WTC11 (cell line): ENCODE data around the gene HOMER1. TPM values are rescaled to one million over a fixed set of nuclear protein-coding genes. Genes with fewer than 3 reads are reported as not detected.

ENCODE experiments used
- ATAC-seq: fragments of 200-7000 bp; cut with Tn5 transposase; 2 replicates; pipeline ENCODE4 v1.10.0; 2021; ENCODE audit warnings: mild to moderate bottlenecking, moderate library complexity
- CTCF ChIA-PET: fragments of 300-600 bp; sonication (Branson Sonifier 250); formaldehyde crosslinking; loops from one replicate; lab custom pipeline; 2021; ENCODE audit warnings: antibody characterized with exemption; lab: Charles Lee
- POLR2A ChIA-PET: fragments of 350-600 bp; sonication (Branson Sonifier 250); formaldehyde crosslinking; loops from one replicate; lab custom pipeline; 2021; ENCODE audit warnings: antibody characterized with exemption; lab: Charles Lee
- DNase-seq: peaks from one replicate; pipeline ENCODE4 v3.0.0; 2021; ENCODE audit warnings: low spot score
- H3K27ac Mint-ChIP-seq: 2 replicates; pipeline ENCODE4 v1.8.0; 2021; ENCODE audit warnings: mixed read lengths
- H3K27me3 Mint-ChIP-seq: 2 replicates; pipeline ENCODE4 v1.8.0; 2021; ENCODE audit warnings: low read depth, mild to moderate bottlenecking, moderate library complexity, mixed read lengths
- H3K36me3 Mint-ChIP-seq: 2 replicates; pipeline ENCODE4 v1.8.0; 2021; ENCODE audit warnings: mixed read lengths
- H3K4me1 Mint-ChIP-seq: 2 replicates; pipeline ENCODE4 v1.8.0; 2022; ENCODE audit warnings: mixed read lengths
- H3K4me3 Mint-ChIP-seq: 2 replicates; pipeline ENCODE4 v1.8.0; 2021; ENCODE audit warnings: mild to moderate bottlenecking, moderate library complexity, mixed read lengths
- H3K9me3 Mint-ChIP-seq: 2 replicates; pipeline ENCODE4 v1.8.0; 2021; ENCODE audit warnings: mixed read lengths
- ATF3 ChIP-seq: sonication (generic); formaldehyde crosslinking; conservative IDR thresholded peaks from 2 replicates; pipeline ENCODE4 v1.8.1; 2022; ENCODE audit warnings: mild to moderate bottlenecking, missing genetic modification reagents
- CREB1 ChIP-seq: sonication (generic); formaldehyde crosslinking; IDR thresholded peaks from 2 replicates; pipeline ENCODE4 v1.8.0; 2023; ENCODE audit warnings: mild to moderate bottlenecking, missing genetic modification reagents
- ETV6 ChIP-seq: sonication (generic); formaldehyde crosslinking; IDR thresholded peaks from 2 replicates; pipeline ENCODE4 v1.8.1; 2022; ENCODE audit warnings: mild to moderate bottlenecking, missing genetic modification reagents
- FOXK1 ChIP-seq: sonication (generic); formaldehyde crosslinking; IDR thresholded peaks from 2 replicates; pipeline ENCODE4 v1.8.0; 2022; ENCODE audit warnings: mild to moderate bottlenecking, moderate library complexity, missing genetic modification reagents
- FOXP1 ChIP-seq: sonication (generic); formaldehyde crosslinking; IDR thresholded peaks from 2 replicates; pipeline ENCODE4 v1.8.0; 2022; ENCODE audit warnings: missing genetic modification reagents, mild to moderate bottlenecking, moderate library complexity, borderline replicate concordance
- GTF2I ChIP-seq: fragments of 250-450 bp; sonication (Bioruptor Pico); conservative IDR thresholded peaks from 2 replicates; pipeline ENCODE4 v1.4.0; 2021; ENCODE audit warnings: mild to moderate bottlenecking
- JUN ChIP-seq: sonication (generic); formaldehyde crosslinking; IDR thresholded peaks from 2 replicates; pipeline ENCODE4 v1.8.0; 2023; ENCODE audit warnings: mild to moderate bottlenecking, missing genetic modification reagents
- NR1H2 ChIP-seq: sonication (generic); formaldehyde crosslinking; IDR thresholded peaks from 2 replicates; pipeline ENCODE4 v1.9.0; 2021; ENCODE audit warnings: mild to moderate bottlenecking, moderate library complexity, missing genetic modification reagents
- RORB ChIP-seq: fragments of 250-450 bp; sonication (Bioruptor Pico); IDR thresholded peaks from 2 replicates; pipeline ENCODE4 v1.9.0; 2021; ENCODE audit warnings: mild to moderate bottlenecking
- SMAD3 ChIP-seq: sonication (generic); formaldehyde crosslinking; IDR thresholded peaks from 2 replicates; pipeline ENCODE4 v1.8.0; 2022; ENCODE audit warnings: missing genetic modification reagents, mild to moderate bottlenecking, borderline replicate concordance
- TEAD4 ChIP-seq: sonication (generic); formaldehyde crosslinking; IDR thresholded peaks from 2 replicates; pipeline ENCODE4 v1.8.0; 2022; ENCODE audit warnings: mild to moderate bottlenecking, missing genetic modification reagents
- TP53 ChIP-seq: sonication (generic); formaldehyde crosslinking; IDR thresholded peaks from 2 replicates; pipeline ENCODE4 v1.8.1; 2023; ENCODE audit warnings: mild to moderate bottlenecking, missing genetic modification reagents
- USF1 ChIP-seq: sonication (generic); formaldehyde crosslinking; IDR thresholded peaks from 2 replicates; pipeline ENCODE4 v1.8.0; 2022; ENCODE audit warnings: mild to moderate bottlenecking, missing genetic modification reagents
- ZNF317 ChIP-seq: sonication (generic); formaldehyde crosslinking; IDR thresholded peaks from 2 replicates; pipeline ENCODE4 v1.8.1; 2023; ENCODE audit warnings: low read depth, mild to moderate bottlenecking, moderate library complexity, missing genetic modification reagents, borderline replicate concordance
- ZNF416 ChIP-seq: fragments of 250-450 bp; sonication (Bioruptor Pico); IDR thresholded peaks from 2 replicates; pipeline ENCODE4 v1.9.0; 2021; ENCODE audit warnings: mild to moderate bottlenecking, inconsistent platforms
- total RNA-seq: library from RNA; stranded (reverse); gene quantifications from 3 replicates; pipeline ENCODE4 v1.2.3, GENCODE V29; 2021
- TF ChIP-seq, protein P1 (sequence below): sonication (generic); formaldehyde crosslinking; conservative IDR thresholded peaks from 2 replicates; pipeline ENCODE4 v1.8.1; 2023; ENCODE audit warnings: mild to moderate bottlenecking, low read depth, missing genetic modification reagents, moderate library complexity
- TF ChIP-seq, protein P2 (sequence below): sonication (generic); formaldehyde crosslinking; IDR thresholded peaks from 2 replicates; pipeline ENCODE4 v1.8.0; 2022; ENCODE audit warnings: mild to moderate bottlenecking, missing genetic modification reagents
- TF ChIP-seq, protein P3 (sequence below): sonication (generic); formaldehyde crosslinking; IDR thresholded peaks from 2 replicates; pipeline ENCODE4 v1.8.0; 2023; ENCODE audit warnings: mild to moderate bottlenecking, missing genetic modification reagents
- TF ChIP-seq, protein P4 (sequence below): fragments of 250-450 bp; sonication (Bioruptor Pico); IDR thresholded peaks from 2 replicates; pipeline ENCODE4 v2.1.2; 2022; ENCODE audit warnings: mild to moderate bottlenecking, moderate library complexity

HOMER1 gene
- total RNA-seq, 1 experiment from 2014 or later = 37.6 TPM

- TF ChIP-seq RORB (CRISPR knock-in tag) (no peak), ZNF317 (CRISPR knock-in tag) (no peak), CREB1 (CRISPR knock-in tag) (no peak), TEAD4 (no peak), USF1 (CRISPR knock-in tag) (no peak), JUN (CRISPR knock-in tag) (no peak), TP53 (CRISPR knock-in tag) (no peak), GTF2I (CRISPR knock-in tag) (no peak), ATF3 (CRISPR knock-in tag) (no peak)
- TF ChIP-seq, protein P1, sequence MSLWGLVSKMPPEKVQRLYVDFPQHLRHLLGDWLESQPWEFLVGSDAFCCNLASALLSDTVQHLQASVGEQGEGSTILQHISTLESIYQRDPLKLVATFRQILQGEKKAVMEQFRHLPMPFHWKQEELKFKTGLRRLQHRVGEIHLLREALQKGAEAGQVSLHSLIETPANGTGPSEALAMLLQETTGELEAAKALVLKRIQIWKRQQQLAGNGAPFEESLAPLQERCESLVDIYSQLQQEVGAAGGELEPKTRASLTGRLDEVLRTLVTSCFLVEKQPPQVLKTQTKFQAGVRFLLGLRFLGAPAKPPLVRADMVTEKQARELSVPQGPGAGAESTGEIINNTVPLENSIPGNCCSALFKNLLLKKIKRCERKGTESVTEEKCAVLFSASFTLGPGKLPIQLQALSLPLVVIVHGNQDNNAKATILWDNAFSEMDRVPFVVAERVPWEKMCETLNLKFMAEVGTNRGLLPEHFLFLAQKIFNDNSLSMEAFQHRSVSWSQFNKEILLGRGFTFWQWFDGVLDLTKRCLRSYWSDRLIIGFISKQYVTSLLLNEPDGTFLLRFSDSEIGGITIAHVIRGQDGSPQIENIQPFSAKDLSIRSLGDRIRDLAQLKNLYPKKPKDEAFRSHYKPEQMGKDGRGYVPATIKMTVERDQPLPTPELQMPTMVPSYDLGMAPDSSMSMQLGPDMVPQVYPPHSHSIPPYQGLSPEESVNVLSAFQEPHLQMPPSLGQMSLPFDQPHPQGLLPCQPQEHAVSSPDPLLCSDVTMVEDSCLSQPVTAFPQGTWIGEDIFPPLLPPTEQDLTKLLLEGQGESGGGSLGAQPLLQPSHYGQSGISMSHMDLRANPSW (CRISPR knock-in tag) = no peak
- TF ChIP-seq, protein P2, sequence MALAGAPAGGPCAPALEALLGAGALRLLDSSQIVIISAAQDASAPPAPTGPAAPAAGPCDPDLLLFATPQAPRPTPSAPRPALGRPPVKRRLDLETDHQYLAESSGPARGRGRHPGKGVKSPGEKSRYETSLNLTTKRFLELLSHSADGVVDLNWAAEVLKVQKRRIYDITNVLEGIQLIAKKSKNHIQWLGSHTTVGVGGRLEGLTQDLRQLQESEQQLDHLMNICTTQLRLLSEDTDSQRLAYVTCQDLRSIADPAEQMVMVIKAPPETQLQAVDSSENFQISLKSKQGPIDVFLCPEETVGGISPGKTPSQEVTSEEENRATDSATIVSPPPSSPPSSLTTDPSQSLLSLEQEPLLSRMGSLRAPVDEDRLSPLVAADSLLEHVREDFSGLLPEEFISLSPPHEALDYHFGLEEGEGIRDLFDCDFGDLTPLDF (CRISPR knock-in tag) = no peak
- TF ChIP-seq, all 79 proteins: peak for 0
- DNase-seq (no peak), ATAC-seq (no peak)
- Mint-ChIP-seq H3K4me3 (no peak overlapping the region), H3K27me3 (no peaks in the 10 kb centered on the region), H3K27ac (peak overlapping the region; percentile 80; the same call in 1 of the 2 replicates), H3K9me3 (no peaks in the 10 kb centered on the region), H3K36me3 (no peaks in the 10 kb centered on the region), H3K4me1 (peaks cover 38% of the 10 kb centered on the region)
- POLR2A ChIA-PET = no interaction called here
- CTCF ChIA-PET = no interaction called here
Observed at GRCh38 chr5:79491690-79492317, 22.1 kb downstream of the HOMER1 start.

DNA sequence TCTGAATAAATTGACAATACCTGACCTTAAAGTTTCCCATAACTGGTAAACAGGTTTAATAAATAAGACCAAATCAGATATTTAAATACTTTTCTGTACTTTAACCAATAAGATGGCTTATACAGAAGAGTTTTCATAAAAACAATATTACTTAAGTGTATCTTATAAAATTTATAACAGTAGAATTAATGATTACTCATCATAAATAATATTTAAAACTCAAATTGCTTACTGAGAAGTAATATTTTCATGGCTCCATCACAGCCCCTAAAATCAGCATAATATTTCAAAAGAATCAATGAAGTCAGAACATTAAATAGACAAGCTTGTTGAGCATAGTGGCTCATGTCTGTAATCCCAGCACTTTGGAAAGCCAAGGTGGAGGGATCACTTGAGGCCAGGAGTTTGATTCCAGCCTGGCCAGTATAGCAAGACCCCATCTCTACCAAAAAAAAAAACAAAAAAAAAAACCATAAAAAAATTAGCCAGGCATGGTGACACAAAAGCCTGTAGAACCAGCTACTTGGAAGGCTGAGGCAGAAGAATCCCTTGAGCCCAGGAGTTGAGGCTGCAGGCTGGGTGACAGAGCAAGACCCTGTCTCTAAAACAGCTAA lies 23.5 kb downstream of the HOMER1 start:
- H3K27me3 Mint-ChIP-seq = no peaks in the 10 kb centered on the region
- CTCF ChIA-PET = no interaction called here
- TF ChIP-seq, protein P3, sequence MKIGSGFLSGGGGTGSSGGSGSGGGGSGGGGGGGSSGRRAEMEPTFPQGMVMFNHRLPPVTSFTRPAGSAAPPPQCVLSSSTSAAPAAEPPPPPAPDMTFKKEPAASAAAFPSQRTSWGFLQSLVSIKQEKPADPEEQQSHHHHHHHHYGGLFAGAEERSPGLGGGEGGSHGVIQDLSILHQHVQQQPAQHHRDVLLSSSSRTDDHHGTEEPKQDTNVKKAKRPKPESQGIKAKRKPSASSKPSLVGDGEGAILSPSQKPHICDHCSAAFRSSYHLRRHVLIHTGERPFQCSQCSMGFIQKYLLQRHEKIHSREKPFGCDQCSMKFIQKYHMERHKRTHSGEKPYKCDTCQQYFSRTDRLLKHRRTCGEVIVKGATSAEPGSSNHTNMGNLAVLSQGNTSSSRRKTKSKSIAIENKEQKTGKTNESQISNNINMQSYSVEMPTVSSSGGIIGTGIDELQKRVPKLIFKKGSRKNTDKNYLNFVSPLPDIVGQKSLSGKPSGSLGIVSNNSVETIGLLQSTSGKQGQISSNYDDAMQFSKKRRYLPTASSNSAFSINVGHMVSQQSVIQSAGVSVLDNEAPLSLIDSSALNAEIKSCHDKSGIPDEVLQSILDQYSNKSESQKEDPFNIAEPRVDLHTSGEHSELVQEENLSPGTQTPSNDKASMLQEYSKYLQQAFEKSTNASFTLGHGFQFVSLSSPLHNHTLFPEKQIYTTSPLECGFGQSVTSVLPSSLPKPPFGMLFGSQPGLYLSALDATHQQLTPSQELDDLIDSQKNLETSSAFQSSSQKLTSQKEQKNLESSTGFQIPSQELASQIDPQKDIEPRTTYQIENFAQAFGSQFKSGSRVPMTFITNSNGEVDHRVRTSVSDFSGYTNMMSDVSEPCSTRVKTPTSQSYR (CRISPR knock-in tag) = no peak
- TF ChIP-seq ETV6 (CRISPR knock-in tag) (no peak), SMAD3 (CRISPR knock-in tag) (no peak), ZNF416 (CRISPR knock-in tag) (no peak), ZNF317 (CRISPR knock-in tag) (no peak), FOXK1 (no peak), FOXP1 (CRISPR knock-in tag) (no peak), NR1H2 (CRISPR knock-in tag) (no peak)
- TF ChIP-seq, protein P4, sequence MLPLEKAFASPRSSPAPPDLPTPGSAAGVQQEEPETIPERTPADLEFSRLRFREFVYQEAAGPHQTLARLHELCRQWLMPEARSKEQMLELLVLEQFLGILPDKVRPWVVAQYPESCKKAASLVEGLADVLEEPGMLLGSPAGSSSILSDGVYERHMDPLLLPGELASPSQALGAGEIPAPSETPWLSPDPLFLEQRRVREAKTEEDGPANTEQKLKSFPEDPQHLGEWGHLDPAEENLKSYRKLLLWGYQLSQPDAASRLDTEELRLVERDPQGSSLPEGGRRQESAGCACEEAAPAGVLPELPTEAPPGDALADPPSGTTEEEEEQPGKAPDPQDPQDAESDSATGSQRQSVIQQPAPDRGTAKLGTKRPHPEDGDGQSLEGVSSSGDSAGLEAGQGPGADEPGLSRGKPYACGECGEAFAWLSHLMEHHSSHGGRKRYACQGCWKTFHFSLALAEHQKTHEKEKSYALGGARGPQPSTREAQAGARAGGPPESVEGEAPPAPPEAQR (CRISPR knock-in tag) = no peak
- TF ChIP-seq, protein P2 (CRISPR knock-in tag) = no peak

More for the DNA sequence above, 23.5 kb downstream of the HOMER1 start:
- POLR2A ChIA-PET = interaction anchor here (0.6 to 0.7 kb wide), 2 partner anchors 18 to 200 kb away, joined by 4 to 6 read pairs; no protein-coding TSS in a partner anchor
- no peaks in the 10 kb centered on the region for H3K9me3 Mint-ChIP-seq
- H3K27ac Mint-ChIP-seq = no peak overlapping the region
- no peak for DNase-seq
- H3K4me3 Mint-ChIP-seq = no peak overlapping the region
- peaks cover 39% of the 10 kb centered on the region for H3K4me1 Mint-ChIP-seq
- ATAC-seq = no peak
- no peaks in the 10 kb centered on the region for H3K36me3 Mint-ChIP-seq
